H1 (cell line): Measurements from ENCODE around the gene RBBP6. TPM values are rescaled to one million over a fixed set of nuclear protein-coding genes. Genes with fewer than 3 reads are reported as not detected.

Source experiments
- CTCF ChIA-PET: fragments of 300-600 bp; sonication (Branson Sonifier 250); formaldehyde crosslinking; loops from one replicate; lab custom pipeline; 2021; ENCODE audit not compliant: partially characterized antibody; lab: Charles Lee
- POLR2A ChIA-PET: fragments of 300-600 bp; sonication (Branson Sonifier 250); formaldehyde crosslinking; loops from one replicate; lab custom pipeline; 2021; ENCODE audit warnings: inconsistent platforms; ENCODE audit not compliant: partially characterized antibody; lab: Charles Lee
- DNase-seq, 2 experiments: peaks; one replicate each; pipeline versions ENCODE4 v3.0.0 to v3.0.0-alpha.2; 2010 to 2022; ENCODE audit warnings: low spot score in 2 of 2, low read depth in 1 of 2, mixed read lengths in 1 of 2
- FAIRE-seq: peaks from 2 replicates; lab custom pipeline; 2011; peaks lifted over from hg19 to GRCh38; lab: Jason Lieb, UNC
- H2AFZ ChIP-seq: 2 replicates; pipeline ENCODE4 v1.8.1; 2012; ENCODE audit warnings: low read length, inconsistent platforms
- H2AK5ac ChIP-seq: 2 replicates; pipeline ENCODE4 v1.6.1; 2013; ENCODE audit warnings: low read depth, low read length
- H2BK120ac ChIP-seq: replicated peaks from 2 replicates; pipeline ENCODE3; 2013; ENCODE audit warnings: low read depth, low read length, inconsistent platforms
- H2BK12ac ChIP-seq: 2 replicates; pipeline ENCODE4 v1.6.1; 2013; ENCODE audit warnings: low read depth, low read length
- H2BK15ac ChIP-seq: 2 replicates; pipeline ENCODE4 v1.6.1; 2013; ENCODE audit warnings: low read length
- H2BK20ac ChIP-seq: 2 replicates; pipeline ENCODE4 v1.6.1; 2013; ENCODE audit warnings: low read length
- H2BK5ac ChIP-seq: 2 replicates; pipeline ENCODE4 v1.6.1; 2013; ENCODE audit warnings: low read depth, low read length
- H3K14ac ChIP-seq: 2 replicates; pipeline ENCODE4 v1.6.1; 2013; ENCODE audit warnings: inconsistent platforms; ENCODE audit not compliant: insufficient read length
- H3K18ac ChIP-seq: 2 replicates; pipeline ENCODE4 v1.6.1; 2013; ENCODE audit warnings: low read length; ENCODE audit errors: extremely low read depth
- H3K23ac ChIP-seq: 2 replicates; pipeline ENCODE4 v1.6.1; 2013; ENCODE audit warnings: inconsistent platforms; ENCODE audit not compliant: insufficient read length
- H3K23me2 ChIP-seq: 2 replicates; pipeline ENCODE4 v1.6.1; 2013; ENCODE audit warnings: low read depth, low read length
- H3K27ac ChIP-seq: 2 replicates; pipeline ENCODE4 v1.6.1; 2011; ENCODE audit warnings: low read depth, low read length, inconsistent platforms
- H3K27me3 ChIP-seq, 4 experiments: replicated peaks in 1 of 4; 1 replicate in 1 of 4; 2 replicates in 3 of 4; pipeline versions ENCODE4 v1.6.1 to v1.8.1; 2011 to 2013; ENCODE audit warnings: low read length in 3 of 4, mild to moderate bottlenecking in 3 of 4, inconsistent platforms in 2 of 4, mixed read lengths in 2 of 4, moderate library complexity in 1 of 4; ENCODE audit not compliant: control insufficient read depth in 3 of 4, insufficient read depth in 3 of 4; ENCODE audit errors: extremely low read depth in 1 of 4
- H3K36me3 ChIP-seq, 4 experiments: 2 replicates each; pipeline versions ENCODE4 v1.6.1 to v1.8.1; 2011 to 2013; ENCODE audit warnings: mild to moderate bottlenecking in 4 of 4, low read length in 3 of 4, moderate library complexity in 2 of 4, control low read depth in 1 of 4, inconsistent platforms in 1 of 4; ENCODE audit not compliant: insufficient read depth in 4 of 4, control insufficient read depth in 2 of 4
- H3K4ac ChIP-seq: replicated peaks from 2 replicates; pipeline ENCODE3; 2013; ENCODE audit warnings: low read length, low read depth, mixed read lengths, inconsistent platforms; ENCODE audit not compliant: insufficient read length
- H3K4me1 ChIP-seq, 4 experiments: replicated peaks in 1 of 4; 1 replicate in 1 of 4; 2 replicates in 3 of 4; pipeline versions ENCODE4 v1.6.1 to v1.8.1; 2011 to 2013; ENCODE audit warnings: low read length in 3 of 4, inconsistent platforms in 2 of 4, mixed read lengths in 1 of 4; ENCODE audit not compliant: insufficient read depth in 4 of 4, control insufficient read depth in 3 of 4
- H3K4me2 ChIP-seq, 2 experiments: 2 replicates each; pipeline versions ENCODE4 v1.6.1 to v1.8.1; 2011 to 2013; ENCODE audit warnings: low read depth in 2 of 2, low read length in 2 of 2, control low read depth in 1 of 2, inconsistent platforms in 1 of 2, mild to moderate bottlenecking in 1 of 2; ENCODE audit not compliant: insufficient read depth in 1 of 2
- H3K4me3 ChIP-seq, 4 experiments: fragments of 200-600, 300-600 bp in 1 of 4; sonication (generic), shearing (Covaris generic), sonication (Bioruptor Twin) in 1 of 4; 2 replicates each; pipeline versions ENCODE4 v1.5.1 to v1.8.1; 2011 to 2016; ENCODE audit warnings: low read length in 4 of 4, low read depth in 3 of 4, control low read depth in 2 of 4, inconsistent platforms in 2 of 4, mild to moderate bottlenecking in 2 of 4, mixed read lengths in 1 of 4, moderate library complexity in 1 of 4; ENCODE audit not compliant: insufficient read depth in 2 of 4; ENCODE audit errors: extremely low read depth in 1 of 4
- H3K56ac ChIP-seq: replicated peaks from 2 replicates; pipeline ENCODE3; 2013; ENCODE audit warnings: low read depth, mild to moderate bottlenecking, mixed read lengths, low read length, inconsistent platforms; ENCODE audit not compliant: insufficient read length
- H3K79me1 ChIP-seq: 2 replicates; pipeline ENCODE4 v1.6.1; 2013; ENCODE audit warnings: low read depth, low read length, control low read depth
- H3K79me2 ChIP-seq, 2 experiments: 2 replicates each; pipeline versions ENCODE4 v1.6.1 to v1.8.1; 2012 to 2013; ENCODE audit warnings: low read length in 2 of 2, mild to moderate bottlenecking in 2 of 2, inconsistent platforms in 1 of 2; ENCODE audit not compliant: insufficient read depth in 2 of 2, control insufficient read depth in 1 of 2
- H3K9ac ChIP-seq, 4 experiments: replicated peaks in 1 of 4; 1 replicate in 1 of 4; 2 replicates in 3 of 4; pipeline versions ENCODE4 v1.6.1 to v1.8.1; 2011 to 2013; ENCODE audit warnings: low read depth in 3 of 4, low read length in 3 of 4, control low read depth in 2 of 4, mild to moderate bottlenecking in 2 of 4, moderate library complexity in 2 of 4, inconsistent platforms in 1 of 4; ENCODE audit errors: extremely low read depth in 1 of 4
- H3K9me3 ChIP-seq, 2 experiments: 2 replicates each; pipeline versions ENCODE4 v1.6.1 to v1.8.1; 2012 to 2013; ENCODE audit warnings: mild to moderate bottlenecking in 2 of 2, moderate library complexity in 2 of 2, control low read depth in 1 of 2, inconsistent platforms in 1 of 2, low read depth in 1 of 2, low read length in 1 of 2, mixed read lengths in 1 of 2; ENCODE audit not compliant: insufficient read depth in 2 of 2
- H4K20me1 ChIP-seq, 2 experiments: replicated peaks in 1 of 2; 2 replicates each; pipeline versions ENCODE3 to v1.8.1; 2011 to 2013; ENCODE audit warnings: inconsistent platforms in 2 of 2, low read length in 2 of 2, mild to moderate bottlenecking in 1 of 2; ENCODE audit not compliant: insufficient read depth in 2 of 2, control insufficient read depth in 1 of 2
- H4K5ac ChIP-seq: 2 replicates; pipeline ENCODE4 v1.6.1; 2013; ENCODE audit warnings: low read length, low read depth, mixed read lengths, inconsistent platforms; ENCODE audit not compliant: insufficient read length
- H4K8ac ChIP-seq: 2 replicates; pipeline ENCODE4 v1.8.0; 2013; ENCODE audit warnings: mild to moderate bottlenecking, moderate library complexity, low read length, inconsistent platforms; ENCODE audit not compliant: insufficient read depth; ENCODE audit errors: extremely low read depth
- H4K91ac ChIP-seq: replicated peaks from 2 replicates; pipeline ENCODE3; 2013; ENCODE audit warnings: low read length, mixed read lengths, inconsistent platforms; ENCODE audit not compliant: insufficient read length
- ASH2L ChIP-seq: fragments of 200-600, 300-600 bp; sonication (generic); IDR thresholded peaks from one replicate; pipeline ENCODE4 v1.7.1; 2017; ENCODE audit warnings: low read length
- FOSL1 ChIP-seq: IDR thresholded peaks from 2 replicates; pipeline ENCODE4 v1.6.1; 2011; ENCODE audit warnings: mild to moderate bottlenecking, low read depth, low read length, moderate library complexity; ENCODE audit not compliant: insufficient read depth
- KDM1A ChIP-seq: fragments of 200-600, 300-600 bp; sonication (generic); IDR thresholded peaks from 2 replicates; pipeline ENCODE4 v1.7.1; 2016; ENCODE audit warnings: mild to moderate bottlenecking, low read length, borderline replicate concordance
- MAFK ChIP-seq: IDR thresholded peaks from 2 replicates; pipeline ENCODE4 v1.6.1; 2012; ENCODE audit warnings: low read depth, mild to moderate bottlenecking, improper control_type of control experiment, low read length
- NANOG ChIP-seq: IDR thresholded peaks from 2 replicates; pipeline ENCODE4 v1.6.1; 2011; ENCODE audit warnings: low read length, low read depth, mild to moderate bottlenecking, inconsistent platforms; ENCODE audit not compliant: insufficient read depth, poor library complexity, severe bottlenecking
- POLR2AphosphoS5 ChIP-seq: IDR thresholded peaks from 2 replicates; pipeline ENCODE4 v1.6.1; 2011; ENCODE audit warnings: low read depth, low read length
- RBBP5 ChIP-seq: IDR thresholded peaks from 2 replicates; pipeline ENCODE4 v1.7.1; 2012; ENCODE audit warnings: low read depth, mild to moderate bottlenecking, inconsistent platforms, low read length, moderate library complexity, borderline replicate concordance
- RFX5 ChIP-seq: IDR thresholded peaks from 2 replicates; pipeline ENCODE4 v1.6.1; 2011; ENCODE audit warnings: low read depth, low read length, improper control_type of control experiment, borderline replicate concordance
- SIX5 ChIP-seq: IDR thresholded peaks from 2 replicates; pipeline ENCODE4 v1.6.1; 2011; ENCODE audit warnings: mild to moderate bottlenecking, low read depth, low read length
- TAF1 ChIP-seq: IDR thresholded peaks from 2 replicates; pipeline ENCODE4 v1.6.1; 2011; ENCODE audit warnings: mild to moderate bottlenecking, low read depth, low read length
- TBP ChIP-seq: IDR thresholded peaks from 2 replicates; pipeline ENCODE4 v1.6.1; 2011; ENCODE audit warnings: low read depth, low read length, improper control_type of control experiment
- WGBS, 2 experiments: shearing (Covaris generic) in 1 of 2; methylation state at CpG; one replicate each; pipeline versions ENCODE4 v1.1.6 to v1.1.7; 2013 to 2015; ENCODE audit warnings: low lambda C conversion rate in 2 of 2, mixed read lengths in 2 of 2, inconsistent platforms in 1 of 2, low coverage in 1 of 2, missing lambda C conversion rate in 1 of 2; ENCODE audit not compliant: insufficient replicate concordance in 2 of 2, insufficient coverage in 1 of 2, insufficient read length in 1 of 2; ENCODE audit errors: extremely low coverage in 1 of 2, missing lambda C conversion rate in 1 of 2; 5-methylcytosine and 5-hydroxymethylcytosine counted together
- polyA plus RNA-seq, 7 experiments: library from polyadenylated mRNA; depleted of rRNA in 3 of 7; stranded (reverse) in 5 of 7; unstranded in 2 of 7; fragments of >200 nt in 5 of 7; fragments of 200-250 nt in 2 of 7; gene quantifications; 1 replicate in 5 of 7; 2 replicates in 1 of 7; 4 replicates in 1 of 7; pipeline versions ENCODE4 v1.2.1 to v1.2.3, GENCODE V29; 2011 to 2013; ENCODE audit warnings: missing spikeins in 2 of 7, mixed read lengths in 2 of 7
- total RNA-seq: library from RNA; stranded (reverse); fragmentation: NEBNext Ultra II Directional; extraction: Animal tissue kit (Norgen Biotek cat#: 25700); gene quantifications from 2 replicates; pipeline ENCODE4 v1.2.1, GENCODE V29; 2021
- TF ChIP-seq, protein P1 (sequence below): IDR thresholded peaks from 2 replicates; pipeline ENCODE4 v1.6.1; 2012; ENCODE audit warnings: inconsistent platforms

Gene RBBP6
- total and polyA plus RNA-seq, 2 of the 8 experiments (the other 6 are each of a cell fraction or from before 2014, with no cell fraction given), result 22.5 to 54.5 TPM

DNA sequence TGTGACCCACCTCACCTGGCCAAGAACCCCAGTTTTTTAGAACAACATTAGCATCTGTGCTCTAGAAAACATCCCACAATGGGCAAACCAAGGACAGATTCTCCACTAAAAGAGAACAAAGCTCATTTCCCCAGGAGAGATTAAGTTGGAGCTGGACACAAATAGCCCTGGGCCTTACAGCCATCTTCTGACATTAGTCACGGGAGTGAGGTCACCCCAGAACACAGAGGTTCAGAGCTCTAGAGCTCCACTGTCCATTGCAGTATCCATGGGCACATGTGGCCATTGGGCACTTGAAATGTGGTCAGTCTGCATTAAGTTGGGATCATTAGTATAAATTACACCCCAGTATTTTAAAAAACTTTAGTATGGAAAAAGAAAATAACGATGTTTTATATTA is 47.6 kb upstream of the RBBP6 start:
- CTCF ChIA-PET, result interaction anchor here (0.8 to 3.2 kb wide), 10 partner anchors 8 to 455 kb away, joined by 3 to 12 read pairs (median 4); no protein-coding TSS in a partner anchor
- no peak overlapping the region for H2AK5ac ChIP-seq
- TF ChIP-seq, protein P1, sequence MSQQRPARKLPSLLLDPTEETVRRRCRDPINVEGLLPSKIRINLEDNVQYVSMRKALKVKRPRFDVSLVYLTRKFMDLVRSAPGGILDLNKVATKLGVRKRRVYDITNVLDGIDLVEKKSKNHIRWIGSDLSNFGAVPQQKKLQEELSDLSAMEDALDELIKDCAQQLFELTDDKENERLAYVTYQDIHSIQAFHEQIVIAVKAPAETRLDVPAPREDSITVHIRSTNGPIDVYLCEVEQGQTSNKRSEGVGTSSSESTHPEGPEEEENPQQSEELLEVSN, result no peak
- no peak for TF ChIP-seq NANOG
- TF ChIP-seq ASH2L, result no peak
- no peak for TF ChIP-seq SIX5
- no peak for TF ChIP-seq KDM1A
- TF ChIP-seq TAF1, result no peak
- no peak for TF ChIP-seq MAFK
- no peak for TF ChIP-seq FOSL1
- TF ChIP-seq RFX5, result no peak
- TF ChIP-seq POLR2AphosphoS5, result no peak
- no peak for TF ChIP-seq TBP
- TF ChIP-seq RBBP5, result no peak

More for the DNA sequence above, 47.6 kb upstream of the RBBP6 start:
- no peaks in the 10 kb centered on the region for H3K79me2 ChIP-seq
- POLR2A ChIA-PET, result no interaction called here
- no peak overlapping the region for H3K14ac ChIP-seq
- no peaks in the 10 kb centered on the region; a peak in 1 of 4 replicates for H3K9me3 ChIP-seq
- no peaks in the 10 kb centered on the region for H3K36me3 ChIP-seq
- H2BK15ac ChIP-seq, result no peak overlapping the region
- FAIRE-seq (no peak), DNase-seq (no peak)
- H3K56ac ChIP-seq, result no peak overlapping the region
- no peaks in the 10 kb centered on the region for H3K23me2 ChIP-seq
- no peak overlapping the region for H3K4me3 ChIP-seq
- H4K20me1 ChIP-seq, result no peaks in the 10 kb centered on the region
- H3K4me2 ChIP-seq, result no peak overlapping the region
- no peaks in the 10 kb centered on the region for H3K79me1 ChIP-seq
- no peak overlapping the region for H2BK120ac ChIP-seq
- H4K5ac ChIP-seq, result no peak overlapping the region
- no peak overlapping the region for H2BK5ac ChIP-seq
- H2BK12ac ChIP-seq, result no peak overlapping the region
- H3K18ac ChIP-seq, result no peak overlapping the region
- H3K9ac ChIP-seq, result no peak overlapping the region
- H2AFZ ChIP-seq, result no peak overlapping the region
- no peak overlapping the region for H3K4ac ChIP-seq
- H3K27ac ChIP-seq, result no peak overlapping the region
- peaks cover 0 to 4% (median 2%) of the 10 kb centered on the region in 4 experiments; a peak in 2 of 7 replicates for H3K27me3 ChIP-seq
- H2BK20ac ChIP-seq, result no peak overlapping the region
- 92% methylated on average over 2 of the region's 2 CpGs; no CpG with 5 or more reads in 1 of the 2 experiments for WGBS, 2 experiments
- no peak overlapping the region for H4K91ac ChIP-seq
- H4K8ac ChIP-seq, result no peak overlapping the region
- H3K23ac ChIP-seq, result no peak overlapping the region
- H3K4me1 ChIP-seq, result no peaks in the 10 kb centered on the region
